ENCODE results near the gene LHPP. TPM values are rescaled to one million over a fixed set of nuclear protein-coding genes. Genes with fewer than 3 reads are reported as not detected.

Gene LHPP
- total and polyA plus RNA-seq, 10 of the 15 experiments (the other 5 are each of a cell fraction or from before 2014, with no cell fraction given) = 0.79 to 9.8 (median 6.7) TPM

GRCh38 chr10:124478515-124478914 is 16.9 kb downstream of the LHPP start:
- WGBS (ENCODE audit: insufficient coverage, insufficient replicate concordance, low lambda C conversion rate, missing lambda C conversion rate) = 80% methylated on average over 14 of the region's 14 CpGs
- Histone ChIP-seq H3K4me2 (ENCODE audit: control insufficient read depth, insufficient read depth) (no peak overlapping the region), H3K4me3 (no peak overlapping the region), H3K79me2 (ENCODE audit: control insufficient read depth, insufficient read depth, low read length) (no peaks in the 10 kb centered on the region), H4K20me1 (ENCODE audit: control insufficient read depth, insufficient read depth) (no peaks in the 10 kb centered on the region), H3K4me1 (ENCODE audit: control insufficient read depth, insufficient read depth, low read length) (no peaks in the 10 kb centered on the region), H3K9ac (ENCODE audit: control insufficient read depth, insufficient read depth, low read length) (no peak overlapping the region), H3K9me3 (replicated peaks; ENCODE audit: control insufficient read depth, insufficient read depth, low read length) (no peaks in the 10 kb centered on the region), H3K27ac (ENCODE audit: control insufficient read depth, insufficient read depth) (no peak overlapping the region), H2AFZ (ENCODE audit: control insufficient read depth, low read depth, low read length) (no peak overlapping the region), H3K36me3 (ENCODE audit: control insufficient read depth in 2 of 2, insufficient read depth in 2 of 2, low read length in 1 of 2) (no peaks in the 10 kb centered on the region), H3K27me3 (replicated peaks in 1 of 2; ENCODE audit: control insufficient read depth in 2 of 2, insufficient read depth in 2 of 2, low read length in 1 of 2) (no peaks in the 10 kb centered on the region; a peak in 1 of 4 replicates)
- no peak for TF ChIP-seq MAX (IDR thresholded peaks at IDR 0.05; ENCODE audit: low read depth, low read length)
- no peak for TF ChIP-seq ETV6 (conservative IDR thresholded peaks at IDR 0.05 in 1 of 2, IDR thresholded peaks at IDR 0.05 in 1 of 2; ENCODE audit: borderline replicate concordance in 1 of 2, low read depth in 1 of 2)
- no peak for TF ChIP-seq POLR2A (IDR thresholded peaks at IDR 0.05; ENCODE audit: low read depth, low read length)
- TF ChIP-seq JUNB (IDR thresholded peaks at IDR 0.05) = no peak
- no peak for TF ChIP-seq CEBPB (IDR thresholded peaks at IDR 0.05; ENCODE audit: borderline replicate concordance in 1 of 2, low read depth in 2 of 2, low read length in 2 of 2)
- TF ChIP-seq ZBTB40 (IDR thresholded peaks at IDR 0.05; ENCODE audit: borderline replicate concordance) = no peak
- no peak for TF ChIP-seq PML (IDR thresholded peaks at IDR 0.05; ENCODE audit: low read length)
- TF ChIP-seq BCL3 (IDR thresholded peaks at IDR 0.05; ENCODE audit: borderline replicate concordance, insufficient read depth, low read depth, low read length, poor library complexity, severe bottlenecking) = no peak
- TF ChIP-seq NR2F1 (conservative IDR thresholded peaks at IDR 0.05) = no peak
- no peak for TF ChIP-seq SUZ12 (IDR thresholded peaks at IDR 0.05; ENCODE audit: unreplicated experiment)
- TF ChIP-seq MTA2 (IDR thresholded peaks at IDR 0.05; ENCODE audit: low read depth) = no peak
- TF ChIP-seq TCF12 (IDR thresholded peaks at IDR 0.05; ENCODE audit: low read depth, low read length) = no peak
- TF ChIP-seq HCFC1 (IDR thresholded peaks at IDR 0.05; ENCODE audit: low read length) = no peak
- no peak for TF ChIP-seq PRDM15 (CRISPR knock-in tag; IDR thresholded peaks at IDR 0.05)
- no peak for TF ChIP-seq SREBF2 (IDR thresholded peaks at IDR 0.05; ENCODE audit: low read length)
- FAIRE-seq = no peak
- DNase-seq (ENCODE audit: low read depth, low spot score) = no peak
- ChIA-PET RAD21 (ENCODE audit: unreplicated experiment) (no interaction called here), POLR2A (no interaction called here), SMC1A (ENCODE audit: uncharacterized antibody, unreplicated experiment) (no interaction called here), CTCF (no interaction called here)
- no TSS peak for BruUV-seq (replicated peaks)
- in situ Hi-C loops (cut with MboI) (no loop called here), intact Hi-C loops (cut with micrococcal nuclease; ENCODE audit: unreplicated experiment) (no loop called here)
- ATAC-seq = no peak
